HepG2 (cell line): ENCODE data around the gene APC2. TPM values are rescaled to one million over a fixed set of nuclear protein-coding genes. Genes with fewer than 3 reads are reported as not detected.

Experiments
- DNMT1 ChIP-seq: sonication (generic); formaldehyde crosslinking; IDR thresholded peaks from 2 replicates; pipeline ENCODE4 v1.5.1; 2020; ENCODE audit warnings: mild to moderate bottlenecking, missing genetic modification reagents
- FOSL1 ChIP-seq: sonication (generic); formaldehyde crosslinking; IDR thresholded peaks from 2 replicates; pipeline ENCODE4 v1.9.0; 2021; ENCODE audit warnings: missing genetic modification reagents, borderline replicate concordance
- FOXC1 ChIP-seq: sonication (generic); formaldehyde crosslinking; IDR thresholded peaks from 2 replicates; pipeline ENCODE4 v1.8.0; 2022; ENCODE audit warnings: mild to moderate bottlenecking, missing genetic modification reagents, borderline replicate concordance
- HDAC2 ChIP-seq: sonication (generic); formaldehyde crosslinking; IDR thresholded peaks from 2 replicates; pipeline ENCODE4 v1.4.0; 2020; ENCODE audit warnings: missing genetic modification reagents
- IRX3 ChIP-seq: sonication (generic); formaldehyde crosslinking; IDR thresholded peaks from 2 replicates; pipeline ENCODE4 v1.8.1; 2023; ENCODE audit warnings: mild to moderate bottlenecking, low read depth, missing genetic modification reagents, borderline replicate concordance
- MTA3 ChIP-seq: sonication (generic); formaldehyde crosslinking; IDR thresholded peaks from 2 replicates; pipeline ENCODE4 v1.4.0; 2020; ENCODE audit warnings: missing genetic modification reagents
- NKX3-1 ChIP-seq: sonication (generic); formaldehyde crosslinking; IDR thresholded peaks from 2 replicates; pipeline ENCODE4 v1.5.0; 2020; ENCODE audit warnings: missing genetic modification reagents
- PLRG1 ChIP-seq: fragments of 450-650 bp; conservative IDR thresholded peaks from 2 replicates; pipeline ENCODE4 v1.6.1; 2016
- POLR2G ChIP-seq: fragments of 200-400 bp; formaldehyde crosslinking; IDR thresholded peaks from 2 replicates; pipeline ENCODE4 v1.6.1; 2018; ENCODE audit warnings: mild to moderate bottlenecking, low read depth, low read length, moderate library complexity
- RXRB ChIP-seq: IDR thresholded peaks from 2 replicates; pipeline ENCODE4 v1.6.1; 2016; ENCODE audit warnings: borderline replicate concordance, missing genetic modification reagents, missing compliant biosample characterization
- SOX13 ChIP-seq, 3 experiments: fragments of 450-650 bp in 1 of 3; sonication (generic) in 1 of 3; formaldehyde crosslinking in 1 of 3; IDR thresholded peaks in 2 of 3; conservative IDR thresholded peaks in 1 of 3; 2 replicates each; pipeline versions ENCODE4 v1.5.0 to v1.6.1; 2016 to 2020; ENCODE audit warnings: antibody characterized with exemption in 1 of 3, mild to moderate bottlenecking in 1 of 3, missing compliant biosample characterization in 1 of 3, missing genetic modification reagents in 1 of 3, moderate library complexity in 1 of 3
- THYN1 ChIP-seq: sonication (generic); formaldehyde crosslinking; IDR thresholded peaks from 2 replicates; pipeline ENCODE4 v1.8.1; 2023; ENCODE audit warnings: low read depth, mild to moderate bottlenecking, moderate library complexity, missing genetic modification reagents, borderline replicate concordance
- ZKSCAN8 ChIP-seq: IDR thresholded peaks from 2 replicates; pipeline ENCODE4 v1.6.1; 2016; ENCODE audit warnings: borderline replicate concordance, missing genetic modification reagents, missing compliant biosample characterization
- ZNF10 ChIP-seq: sonication (generic); formaldehyde crosslinking; IDR thresholded peaks from 2 replicates; pipeline ENCODE4 v1.4.0; 2020; ENCODE audit warnings: mild to moderate bottlenecking, low read depth, missing genetic modification reagents, borderline replicate concordance
- ZNF350 ChIP-seq: sonication (generic); formaldehyde crosslinking; IDR thresholded peaks from 2 replicates; pipeline ENCODE4 v1.4.0; 2020; ENCODE audit warnings: mild to moderate bottlenecking, low read depth, missing genetic modification reagents, borderline replicate concordance
- polyA plus RNA-seq, 8 experiments: library from polyadenylated mRNA; depleted of rRNA in 3 of 8; stranded (reverse) in 7 of 8; unstranded in 1 of 8; fragments of >200 nt; fragmentation: Illumina TruSeq in 4 of 8; extraction: Trizol in 4 of 8; gene quantifications; 2 replicates each; pipeline versions ENCODE4 v1.2.1 to v1.2.3, GENCODE V29; 2011 to 2016; ENCODE audit warnings: low read depth in 4 of 8, missing spikeins in 1 of 8, mixed read lengths in 1 of 8; ENCODE audit not compliant: insufficient read depth in 1 of 8
- total RNA-seq, 5 experiments: library from RNA; depleted of rRNA; stranded (reverse); fragments of >200 nt; fragmentation: Illumina TruSeq; extraction: Trizol; gene quantifications; 2 replicates each; pipeline ENCODE4 v1.2.3, GENCODE V29; 2016; ENCODE audit warnings: low read depth in 1 of 5
- TF ChIP-seq, protein P1 (sequence below): sonication (generic); formaldehyde crosslinking; IDR thresholded peaks from 2 replicates; pipeline ENCODE4 v1.5.0; 2020; ENCODE audit warnings: mild to moderate bottlenecking, missing genetic modification reagents, moderate library complexity
- TF ChIP-seq, protein P2 (sequence below): sonication (generic); formaldehyde crosslinking; IDR thresholded peaks from 2 replicates; pipeline ENCODE4 v1.8.0; 2022; ENCODE audit warnings: missing genetic modification reagents, mild to moderate bottlenecking, moderate library complexity, borderline replicate concordance
- TF ChIP-seq, protein P3 (sequence below): sonication (generic); formaldehyde crosslinking; IDR thresholded peaks from 2 replicates; pipeline ENCODE4 v1.4.0; 2020; ENCODE audit warnings: missing genetic modification reagents
- TF ChIP-seq, protein P4 (sequence below): sonication (generic); formaldehyde crosslinking; IDR thresholded peaks from 2 replicates; pipeline ENCODE4 v1.4.0; 2020; ENCODE audit warnings: missing genetic modification reagents

Gene APC2
- total and polyA plus RNA-seq, 2 of the 13 experiments (the other 11 are each of a cell fraction or from before 2014, with no cell fraction given), result 0.08 to 0.22 TPM

DNA sequence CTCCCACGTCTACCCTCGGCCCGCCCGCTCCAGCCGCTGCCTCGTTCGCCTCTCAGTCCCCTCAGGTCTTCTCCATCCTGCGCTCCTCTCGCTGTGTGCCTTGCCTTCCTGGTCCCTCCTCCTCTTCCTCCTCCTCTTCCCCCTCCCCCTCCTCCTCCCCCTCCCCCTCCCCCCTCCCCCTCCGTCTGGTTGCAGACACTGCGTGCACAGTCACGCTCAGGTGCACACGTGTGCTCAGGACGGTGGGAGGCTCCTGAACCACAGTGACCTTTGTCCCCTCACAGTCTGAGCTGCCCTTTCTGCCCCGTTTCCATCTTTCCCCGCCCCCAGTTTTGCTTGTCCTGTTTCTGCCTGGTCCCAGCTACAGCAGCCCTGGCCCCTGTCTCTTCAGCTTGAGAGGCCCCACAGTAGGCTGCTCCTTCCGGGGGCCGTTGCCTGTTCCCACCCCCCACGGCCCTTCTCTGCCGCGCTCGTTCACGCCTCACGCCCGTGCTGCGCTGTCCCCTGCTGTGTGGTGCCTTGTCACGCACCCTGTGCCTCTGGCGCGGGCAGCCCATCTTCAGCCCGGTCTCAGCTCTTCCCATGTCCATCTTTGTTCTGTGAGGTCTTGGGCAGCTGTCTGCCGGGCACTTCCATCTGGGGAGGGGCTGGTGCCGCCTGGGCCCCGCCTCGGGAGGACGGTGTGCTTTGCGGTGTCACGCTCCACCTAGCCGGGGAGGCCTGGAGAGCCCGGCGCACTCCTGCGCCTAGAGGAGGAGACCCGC, 25.5 kb upstream of the APC2 start (continued):
- TF ChIP-seq, protein P1, sequence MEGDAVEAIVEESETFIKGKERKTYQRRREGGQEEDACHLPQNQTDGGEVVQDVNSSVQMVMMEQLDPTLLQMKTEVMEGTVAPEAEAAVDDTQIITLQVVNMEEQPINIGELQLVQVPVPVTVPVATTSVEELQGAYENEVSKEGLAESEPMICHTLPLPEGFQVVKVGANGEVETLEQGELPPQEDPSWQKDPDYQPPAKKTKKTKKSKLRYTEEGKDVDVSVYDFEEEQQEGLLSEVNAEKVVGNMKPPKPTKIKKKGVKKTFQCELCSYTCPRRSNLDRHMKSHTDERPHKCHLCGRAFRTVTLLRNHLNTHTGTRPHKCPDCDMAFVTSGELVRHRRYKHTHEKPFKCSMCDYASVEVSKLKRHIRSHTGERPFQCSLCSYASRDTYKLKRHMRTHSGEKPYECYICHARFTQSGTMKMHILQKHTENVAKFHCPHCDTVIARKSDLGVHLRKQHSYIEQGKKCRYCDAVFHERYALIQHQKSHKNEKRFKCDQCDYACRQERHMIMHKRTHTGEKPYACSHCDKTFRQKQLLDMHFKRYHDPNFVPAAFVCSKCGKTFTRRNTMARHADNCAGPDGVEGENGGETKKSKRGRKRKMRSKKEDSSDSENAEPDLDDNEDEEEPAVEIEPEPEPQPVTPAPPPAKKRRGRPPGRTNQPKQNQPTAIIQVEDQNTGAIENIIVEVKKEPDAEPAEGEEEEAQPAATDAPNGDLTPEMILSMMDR, result peak; percentile 46
- TF ChIP-seq SOX13 (IDR thresholded peaks at IDR 0.05) (no peak), SOX13 (CRISPR knock-in tag; conservative IDR thresholded peaks at IDR 0.05 in 1 of 2, IDR thresholded peaks at IDR 0.05 in 1 of 2) (peak in 1 of 2 experiments; percentile 43; a peak in 1 of 4 replicates), PLRG1 (no peak), DNMT1 (0 out of 2 replicates have a peak, but pooled peaks have one; percentile 23), POLR2G (peak; percentile 47; the same call in 1 of the 2 replicates), MTA3 (CRISPR knock-in tag) (no peak), ZNF10 (CRISPR knock-in tag) (no peak), NKX3-1 (CRISPR knock-in tag) (no peak), ZNF350 (CRISPR knock-in tag) (no peak), THYN1 (no peak), FOXC1 (0 out of 2 replicates have a peak, but pooled peaks have one; percentile 31), HDAC2 (CRISPR knock-in tag) (peak; percentile 58), FOSL1 (CRISPR knock-in tag) (no peak), RXRB (CRISPR knock-in tag) (peak; percentile 70), ZKSCAN8 (CRISPR knock-in tag) (no peak), IRX3 (CRISPR knock-in tag) (no peak)
- TF ChIP-seq, protein P2, sequence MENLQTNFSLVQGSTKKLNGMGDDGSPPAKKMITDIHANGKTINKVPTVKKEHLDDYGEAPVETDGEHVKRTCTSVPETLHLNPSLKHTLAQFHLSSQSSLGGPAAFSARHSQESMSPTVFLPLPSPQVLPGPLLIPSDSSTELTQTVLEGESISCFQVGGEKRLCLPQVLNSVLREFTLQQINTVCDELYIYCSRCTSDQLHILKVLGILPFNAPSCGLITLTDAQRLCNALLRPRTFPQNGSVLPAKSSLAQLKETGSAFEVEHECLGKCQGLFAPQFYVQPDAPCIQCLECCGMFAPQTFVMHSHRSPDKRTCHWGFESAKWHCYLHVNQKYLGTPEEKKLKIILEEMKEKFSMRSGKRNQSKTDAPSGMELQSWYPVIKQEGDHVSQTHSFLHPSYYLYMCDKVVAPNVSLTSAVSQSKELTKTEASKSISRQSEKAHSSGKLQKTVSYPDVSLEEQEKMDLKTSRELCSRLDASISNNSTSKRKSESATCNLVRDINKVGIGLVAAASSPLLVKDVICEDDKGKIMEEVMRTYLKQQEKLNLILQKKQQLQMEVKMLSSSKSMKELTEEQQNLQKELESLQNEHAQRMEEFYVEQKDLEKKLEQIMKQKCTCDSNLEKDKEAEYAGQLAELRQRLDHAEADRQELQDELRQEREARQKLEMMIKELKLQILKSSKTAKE (CRISPR knock-in tag), result peak; percentile 68
- TF ChIP-seq, protein P3, sequence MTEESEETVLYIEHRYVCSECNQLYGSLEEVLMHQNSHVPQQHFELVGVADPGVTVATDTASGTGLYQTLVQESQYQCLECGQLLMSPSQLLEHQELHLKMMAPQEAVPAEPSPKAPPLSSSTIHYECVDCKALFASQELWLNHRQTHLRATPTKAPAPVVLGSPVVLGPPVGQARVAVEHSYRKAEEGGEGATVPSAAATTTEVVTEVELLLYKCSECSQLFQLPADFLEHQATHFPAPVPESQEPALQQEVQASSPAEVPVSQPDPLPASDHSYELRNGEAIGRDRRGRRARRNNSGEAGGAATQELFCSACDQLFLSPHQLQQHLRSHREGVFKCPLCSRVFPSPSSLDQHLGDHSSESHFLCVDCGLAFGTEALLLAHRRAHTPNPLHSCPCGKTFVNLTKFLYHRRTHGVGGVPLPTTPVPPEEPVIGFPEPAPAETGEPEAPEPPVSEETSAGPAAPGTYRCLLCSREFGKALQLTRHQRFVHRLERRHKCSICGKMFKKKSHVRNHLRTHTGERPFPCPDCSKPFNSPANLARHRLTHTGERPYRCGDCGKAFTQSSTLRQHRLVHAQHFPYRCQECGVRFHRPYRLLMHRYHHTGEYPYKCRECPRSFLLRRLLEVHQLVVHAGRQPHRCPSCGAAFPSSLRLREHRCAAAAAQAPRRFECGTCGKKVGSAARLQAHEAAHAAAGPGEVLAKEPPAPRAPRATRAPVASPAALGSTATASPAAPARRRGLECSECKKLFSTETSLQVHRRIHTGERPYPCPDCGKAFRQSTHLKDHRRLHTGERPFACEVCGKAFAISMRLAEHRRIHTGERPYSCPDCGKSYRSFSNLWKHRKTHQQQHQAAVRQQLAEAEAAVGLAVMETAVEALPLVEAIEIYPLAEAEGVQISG, result peak; percentile 73
- TF ChIP-seq, protein P4, sequence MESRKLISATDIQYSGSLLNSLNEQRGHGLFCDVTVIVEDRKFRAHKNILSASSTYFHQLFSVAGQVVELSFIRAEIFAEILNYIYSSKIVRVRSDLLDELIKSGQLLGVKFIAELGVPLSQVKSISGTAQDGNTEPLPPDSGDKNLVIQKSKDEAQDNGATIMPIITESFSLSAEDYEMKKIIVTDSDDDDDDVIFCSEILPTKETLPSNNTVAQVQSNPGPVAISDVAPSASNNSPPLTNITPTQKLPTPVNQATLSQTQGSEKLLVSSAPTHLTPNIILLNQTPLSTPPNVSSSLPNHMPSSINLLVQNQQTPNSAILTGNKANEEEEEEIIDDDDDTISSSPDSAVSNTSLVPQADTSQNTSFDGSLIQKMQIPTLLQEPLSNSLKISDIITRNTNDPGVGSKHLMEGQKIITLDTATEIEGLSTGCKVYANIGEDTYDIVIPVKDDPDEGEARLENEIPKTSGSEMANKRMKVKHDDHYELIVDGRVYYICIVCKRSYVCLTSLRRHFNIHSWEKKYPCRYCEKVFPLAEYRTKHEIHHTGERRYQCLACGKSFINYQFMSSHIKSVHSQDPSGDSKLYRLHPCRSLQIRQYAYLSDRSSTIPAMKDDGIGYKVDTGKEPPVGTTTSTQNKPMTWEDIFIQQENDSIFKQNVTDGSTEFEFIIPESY (CRISPR knock-in tag), result peak; percentile 97
